Activated CD8-positive, alpha-beta memory T cell treated with anti-CD3 and anti-CD28 coated beads for 48 hours (primary cell): ENCODE results near the gene ZNF687.

Experiments
- DNase-seq, 3 experiments: peaks; one replicate each; pipeline ENCODE4 v3.0.0-alpha.2; 2020; ENCODE audit warnings: low read depth in 2 of 3, low spot score in 2 of 3

ZNF687 gene

GRCh38 chr1:151281225-151281968, 702 bp upstream of the ZNF687 start:
- peak; percentile 97 to 98 (median 98) for DNase-seq

GRCh38 chr1:151282883-151283725, 1.0 kb downstream of the ZNF687 start:
- DNase-seq: no peak

GRCh38 chr1:151284013-151284577, 2.0 kb downstream of the ZNF687 start:
- no peak for DNase-seq

GRCh38 chr1:151286619-151287340, 4.7 kb downstream of the ZNF687 start:
- DNase-seq: no peak

- no peak for DNase-seq
Observed at GRCh38 chr1:151287341-151287699, 5.2 kb downstream of the ZNF687 start.

GRCh38 chr1:151287767-151288500, 5.8 kb downstream of the ZNF687 start:
- no peak for DNase-seq

- DNase-seq: no peak
Observed at GRCh38 chr1:151288502-151288901, 6.4 kb downstream of the ZNF687 start.

GRCh38 chr1:151289080-151289935, 7.2 kb downstream of the ZNF687 start:
- no peak for DNase-seq

GRCh38 chr1:151289991-151290708, 8.1 kb downstream of the ZNF687 start:
- DNase-seq: no peak

- no peak for DNase-seq
Observed at GRCh38 chr1:151290709-151291303, 8.7 kb downstream of the ZNF687 start.

- DNase-seq: no peak
Observed at GRCh38 chr1:151292207-151293030, 10.3 kb downstream of the ZNF687 start.

GRCh38 chr1:151293093-151293492, 11.0 kb downstream of the ZNF687 start:
- no peak for DNase-seq

GRCh38 chr1:151294742-151295462, 12.8 kb downstream of the ZNF687 start:
- DNase-seq: no peak

- no peak for DNase-seq
Observed at GRCh38 chr1:151309811-151310323, 27.8 kb downstream of the ZNF687 start.

- no peak for DNase-seq
Observed at GRCh38 chr1:151311011-151311410, 28.9 kb downstream of the ZNF687 start.

- peak in 2 of 3 experiments; percentile 42 to 67 for DNase-seq
Observed at GRCh38 chr1:151311589-151312331, 29.7 kb downstream of the ZNF687 start.
